Spleen (tissue), 7 donors: ENCODE results near the gene CACNA2D4.

ENCODE experiments used
- CTCF ChIP-seq, 11 experiments: fragments of 200-600 bp in 7 of 11; fragments of 450-650 bp in 4 of 11; sonication (generic) in 4 of 11; IDR thresholded peaks in 8 of 11; conservative IDR thresholded peaks in 3 of 11; 1 replicate in 7 of 11; 2 replicates in 4 of 11; pipeline versions ENCODE4 v1.4.0 to v1.8.0; 2016 to 2021; ENCODE audit warnings: antibody characterized with exemption in 11 of 11, inconsistent platforms in 4 of 11, mild to moderate bottlenecking in 1 of 11
- POLR2A ChIP-seq, 3 donors: fragments of 450-650 bp; IDR thresholded peaks; one replicate each; pipeline ENCODE4 v1.5.1; 2017; ENCODE audit warnings: antibody characterized with exemption in 3 of 3, mild to moderate bottlenecking in 1 of 3
- donor health status: DM: no; HTN: no; CAD: no; lungs with moderate emphysema.
- donor health status: DM: no; HTN: no; CAD: no.
- donor health status: DM: no; HTN: no; CAD: no.

GRCh38 chr12:1914114-1914911 is 4.1 kb downstream of the CACNA2D4 start:
- TF ChIP-seq CTCF (IDR thresholded peaks at IDR 0.05 in 8 of 11, conservative IDR thresholded peaks at IDR 0.05 in 3 of 11) (no peak), POLR2A (IDR thresholded peaks at IDR 0.05) (no peak)
